H1 (cell line): ENCODE results near the gene KCNQ1. TPM values are rescaled to one million over a fixed set of nuclear protein-coding genes. Genes with fewer than 3 reads are reported as not detected.

Experiments
- CTCF ChIA-PET: fragments of 300-600 bp; sonication (Branson Sonifier 250); formaldehyde crosslinking; loops from one replicate; lab custom pipeline; 2021; ENCODE audit not compliant: partially characterized antibody; lab: Charles Lee
- POLR2A ChIA-PET: fragments of 300-600 bp; sonication (Branson Sonifier 250); formaldehyde crosslinking; loops from one replicate; lab custom pipeline; 2021; ENCODE audit warnings: inconsistent platforms; ENCODE audit not compliant: partially characterized antibody; lab: Charles Lee
- DNase-seq, 2 experiments: peaks; one replicate each; pipeline versions ENCODE4 v3.0.0 to v3.0.0-alpha.2; 2010 to 2022; ENCODE audit warnings: low spot score in 2 of 2, low read depth in 1 of 2, mixed read lengths in 1 of 2
- FAIRE-seq: peaks from 2 replicates; lab custom pipeline; 2011; peaks lifted over from hg19 to GRCh38; lab: Jason Lieb, UNC
- H2AFZ ChIP-seq: 2 replicates; pipeline ENCODE4 v1.8.1; 2012; ENCODE audit warnings: low read length, inconsistent platforms
- H2AK5ac ChIP-seq: 2 replicates; pipeline ENCODE4 v1.6.1; 2013; ENCODE audit warnings: low read depth, low read length
- H2BK120ac ChIP-seq: replicated peaks from 2 replicates; pipeline ENCODE3; 2013; ENCODE audit warnings: low read depth, low read length, inconsistent platforms
- H2BK12ac ChIP-seq: 2 replicates; pipeline ENCODE4 v1.6.1; 2013; ENCODE audit warnings: low read depth, low read length
- H2BK15ac ChIP-seq: 2 replicates; pipeline ENCODE4 v1.6.1; 2013; ENCODE audit warnings: low read length
- H2BK20ac ChIP-seq: 2 replicates; pipeline ENCODE4 v1.6.1; 2013; ENCODE audit warnings: low read length
- H2BK5ac ChIP-seq: 2 replicates; pipeline ENCODE4 v1.6.1; 2013; ENCODE audit warnings: low read depth, low read length
- H3K14ac ChIP-seq: 2 replicates; pipeline ENCODE4 v1.6.1; 2013; ENCODE audit warnings: inconsistent platforms; ENCODE audit not compliant: insufficient read length
- H3K18ac ChIP-seq: 2 replicates; pipeline ENCODE4 v1.6.1; 2013; ENCODE audit warnings: low read length; ENCODE audit errors: extremely low read depth
- H3K23ac ChIP-seq: 2 replicates; pipeline ENCODE4 v1.6.1; 2013; ENCODE audit warnings: inconsistent platforms; ENCODE audit not compliant: insufficient read length
- H3K23me2 ChIP-seq: 2 replicates; pipeline ENCODE4 v1.6.1; 2013; ENCODE audit warnings: low read depth, low read length
- H3K27ac ChIP-seq: 2 replicates; pipeline ENCODE4 v1.6.1; 2011; ENCODE audit warnings: low read depth, low read length, inconsistent platforms
- H3K27me3 ChIP-seq, 4 experiments: replicated peaks in 1 of 4; 1 replicate in 1 of 4; 2 replicates in 3 of 4; pipeline versions ENCODE4 v1.6.1 to v1.8.1; 2011 to 2013; ENCODE audit warnings: low read length in 3 of 4, mild to moderate bottlenecking in 3 of 4, inconsistent platforms in 2 of 4, mixed read lengths in 2 of 4, moderate library complexity in 1 of 4; ENCODE audit not compliant: control insufficient read depth in 3 of 4, insufficient read depth in 3 of 4; ENCODE audit errors: extremely low read depth in 1 of 4
- H3K36me3 ChIP-seq, 4 experiments: 2 replicates each; pipeline versions ENCODE4 v1.6.1 to v1.8.1; 2011 to 2013; ENCODE audit warnings: mild to moderate bottlenecking in 4 of 4, low read length in 3 of 4, moderate library complexity in 2 of 4, control low read depth in 1 of 4, inconsistent platforms in 1 of 4; ENCODE audit not compliant: insufficient read depth in 4 of 4, control insufficient read depth in 2 of 4
- H3K4ac ChIP-seq: replicated peaks from 2 replicates; pipeline ENCODE3; 2013; ENCODE audit warnings: low read length, low read depth, mixed read lengths, inconsistent platforms; ENCODE audit not compliant: insufficient read length
- H3K4me1 ChIP-seq, 4 experiments: replicated peaks in 1 of 4; 1 replicate in 1 of 4; 2 replicates in 3 of 4; pipeline versions ENCODE4 v1.6.1 to v1.8.1; 2011 to 2013; ENCODE audit warnings: low read length in 3 of 4, inconsistent platforms in 2 of 4, mixed read lengths in 1 of 4; ENCODE audit not compliant: insufficient read depth in 4 of 4, control insufficient read depth in 3 of 4
- H3K4me2 ChIP-seq, 2 experiments: 2 replicates each; pipeline versions ENCODE4 v1.6.1 to v1.8.1; 2011 to 2013; ENCODE audit warnings: low read depth in 2 of 2, low read length in 2 of 2, control low read depth in 1 of 2, inconsistent platforms in 1 of 2, mild to moderate bottlenecking in 1 of 2; ENCODE audit not compliant: insufficient read depth in 1 of 2
- H3K4me3 ChIP-seq, 4 experiments: fragments of 200-600, 300-600 bp in 1 of 4; sonication (generic), shearing (Covaris generic), sonication (Bioruptor Twin) in 1 of 4; 2 replicates each; pipeline versions ENCODE4 v1.5.1 to v1.8.1; 2011 to 2016; ENCODE audit warnings: low read length in 4 of 4, low read depth in 3 of 4, control low read depth in 2 of 4, inconsistent platforms in 2 of 4, mild to moderate bottlenecking in 2 of 4, mixed read lengths in 1 of 4, moderate library complexity in 1 of 4; ENCODE audit not compliant: insufficient read depth in 2 of 4; ENCODE audit errors: extremely low read depth in 1 of 4
- H3K56ac ChIP-seq: replicated peaks from 2 replicates; pipeline ENCODE3; 2013; ENCODE audit warnings: low read depth, mild to moderate bottlenecking, mixed read lengths, low read length, inconsistent platforms; ENCODE audit not compliant: insufficient read length
- H3K79me1 ChIP-seq: 2 replicates; pipeline ENCODE4 v1.6.1; 2013; ENCODE audit warnings: low read depth, low read length, control low read depth
- H3K79me2 ChIP-seq, 2 experiments: 2 replicates each; pipeline versions ENCODE4 v1.6.1 to v1.8.1; 2012 to 2013; ENCODE audit warnings: low read length in 2 of 2, mild to moderate bottlenecking in 2 of 2, inconsistent platforms in 1 of 2; ENCODE audit not compliant: insufficient read depth in 2 of 2, control insufficient read depth in 1 of 2
- H3K9ac ChIP-seq, 4 experiments: replicated peaks in 1 of 4; 1 replicate in 1 of 4; 2 replicates in 3 of 4; pipeline versions ENCODE4 v1.6.1 to v1.8.1; 2011 to 2013; ENCODE audit warnings: low read depth in 3 of 4, low read length in 3 of 4, control low read depth in 2 of 4, mild to moderate bottlenecking in 2 of 4, moderate library complexity in 2 of 4, inconsistent platforms in 1 of 4; ENCODE audit errors: extremely low read depth in 1 of 4
- H3K9me3 ChIP-seq, 2 experiments: 2 replicates each; pipeline versions ENCODE4 v1.6.1 to v1.8.1; 2012 to 2013; ENCODE audit warnings: mild to moderate bottlenecking in 2 of 2, moderate library complexity in 2 of 2, control low read depth in 1 of 2, inconsistent platforms in 1 of 2, low read depth in 1 of 2, low read length in 1 of 2, mixed read lengths in 1 of 2; ENCODE audit not compliant: insufficient read depth in 2 of 2
- H4K20me1 ChIP-seq, 2 experiments: replicated peaks in 1 of 2; 2 replicates each; pipeline versions ENCODE3 to v1.8.1; 2011 to 2013; ENCODE audit warnings: inconsistent platforms in 2 of 2, low read length in 2 of 2, mild to moderate bottlenecking in 1 of 2; ENCODE audit not compliant: insufficient read depth in 2 of 2, control insufficient read depth in 1 of 2
- H4K5ac ChIP-seq: 2 replicates; pipeline ENCODE4 v1.6.1; 2013; ENCODE audit warnings: low read length, low read depth, mixed read lengths, inconsistent platforms; ENCODE audit not compliant: insufficient read length
- H4K8ac ChIP-seq: 2 replicates; pipeline ENCODE4 v1.8.0; 2013; ENCODE audit warnings: mild to moderate bottlenecking, moderate library complexity, low read length, inconsistent platforms; ENCODE audit not compliant: insufficient read depth; ENCODE audit errors: extremely low read depth
- H4K91ac ChIP-seq: replicated peaks from 2 replicates; pipeline ENCODE3; 2013; ENCODE audit warnings: low read length, mixed read lengths, inconsistent platforms; ENCODE audit not compliant: insufficient read length
- BRCA1 ChIP-seq: IDR thresholded peaks from 2 replicates; pipeline ENCODE4 v1.6.1; 2012; ENCODE audit warnings: low read depth, low read length, improper control_type of control experiment
- WGBS, 2 experiments: shearing (Covaris generic) in 1 of 2; methylation state at CpG; one replicate each; pipeline versions ENCODE4 v1.1.6 to v1.1.7; 2013 to 2015; ENCODE audit warnings: low lambda C conversion rate in 2 of 2, mixed read lengths in 2 of 2, inconsistent platforms in 1 of 2, low coverage in 1 of 2, missing lambda C conversion rate in 1 of 2; ENCODE audit not compliant: insufficient replicate concordance in 2 of 2, insufficient coverage in 1 of 2, insufficient read length in 1 of 2; ENCODE audit errors: extremely low coverage in 1 of 2, missing lambda C conversion rate in 1 of 2; 5-methylcytosine and 5-hydroxymethylcytosine counted together
- polyA plus RNA-seq, 7 experiments: library from polyadenylated mRNA; depleted of rRNA in 3 of 7; stranded (reverse) in 5 of 7; unstranded in 2 of 7; fragments of >200 nt in 5 of 7; fragments of 200-250 nt in 2 of 7; gene quantifications; 1 replicate in 5 of 7; 2 replicates in 1 of 7; 4 replicates in 1 of 7; pipeline versions ENCODE4 v1.2.1 to v1.2.3, GENCODE V29; 2011 to 2013; ENCODE audit warnings: missing spikeins in 2 of 7, mixed read lengths in 2 of 7
- total RNA-seq: library from RNA; stranded (reverse); fragmentation: NEBNext Ultra II Directional; extraction: Animal tissue kit (Norgen Biotek cat#: 25700); gene quantifications from 2 replicates; pipeline ENCODE4 v1.2.1, GENCODE V29; 2021

Gene KCNQ1
- total and polyA plus RNA-seq, 2 of the 8 experiments (the other 6 are each of a cell fraction or from before 2014, with no cell fraction given) = 1.9 to 2.0 TPM

DNA sequence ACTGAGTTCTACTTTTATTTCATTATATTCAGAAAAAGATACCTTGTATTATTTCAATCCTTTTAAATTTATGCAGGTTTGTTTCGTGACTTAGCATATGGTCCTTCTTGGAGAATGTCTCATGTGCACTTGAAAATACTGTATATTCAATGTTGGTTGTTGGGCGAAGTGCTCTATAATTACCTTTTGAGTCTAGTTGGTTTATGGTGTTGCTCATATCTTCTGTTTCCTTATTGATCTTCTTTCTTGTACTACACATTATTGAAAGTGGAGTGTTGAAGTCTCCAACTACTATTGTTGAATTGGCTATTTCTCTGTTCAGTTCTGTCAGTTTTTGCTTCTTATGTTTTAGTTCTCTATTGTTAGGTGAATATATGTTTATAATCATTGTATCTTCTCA lies 164.5 kb downstream of the KCNQ1 start:
- Histone ChIP-seq H3K4me1 (no peaks in the 10 kb centered on the region), H3K79me1 (no peaks in the 10 kb centered on the region), H3K18ac (no peak overlapping the region), H3K4me3 (no peak overlapping the region), H3K23ac (no peak overlapping the region), H2BK15ac (no peak overlapping the region), H3K27ac (no peak overlapping the region), H3K23me2 (no peaks in the 10 kb centered on the region), H4K20me1 (no peaks in the 10 kb centered on the region), H3K9ac (no peak overlapping the region), H4K8ac (no peak overlapping the region), H4K5ac (no peak overlapping the region), H3K36me3 (no peaks in the 10 kb centered on the region; a peak in 1 of 8 replicates), H3K4ac (no peak overlapping the region), H3K56ac (no peak overlapping the region), H3K14ac (no peak overlapping the region), H2BK12ac (no peak overlapping the region), H2AK5ac (no peak overlapping the region), H3K9me3 (no peaks in the 10 kb centered on the region; a peak in 1 of 4 replicates), H3K79me2 (no peaks in the 10 kb centered on the region), H2BK5ac (no peak overlapping the region), H4K91ac (no peak overlapping the region), H3K27me3 (peaks cover 25 to 77% (median 52%) of the 10 kb centered on the region in 4 experiments), H2BK20ac (no peak overlapping the region), H2AFZ (no peak overlapping the region), H3K4me2 (no peak overlapping the region), H2BK120ac (no peak overlapping the region)
- FAIRE-seq (no peak), DNase-seq (no peak)
- 94% methylated on average over 2 of the region's 2 CpGs; no CpG with 5 or more reads in 1 of the 2 experiments for WGBS, 2 experiments
- POLR2A ChIA-PET = no interaction called here
- no peak for TF ChIP-seq BRCA1
- CTCF ChIA-PET = no interaction called here
